PC-3 (cell line): ENCODE data around the gene HEYL.
A peak's percentile ranks its signal among the peaks of the same experiment; 100 is the strongest.

Source experiments
- CTCF ChIP-seq: fragments of 300-600 bp; sonication (generic); conservative IDR thresholded peaks from 2 replicates; pipeline ENCODE4 v1.5.1; 2017; ENCODE audit warnings: antibody characterized with exemption, low read depth, mild to moderate bottlenecking, low read length
- EZH2 ChIP-seq: fragments of 300-600 bp; sonication (generic); IDR thresholded peaks from one replicate; pipeline ENCODE4 v1.6.1; 2017; ENCODE audit warnings: antibody characterized with exemption, mild to moderate bottlenecking, low read length; ENCODE audit not compliant: unreplicated experiment
- EZH2phosphoT487 ChIP-seq: fragments of 300-600 bp; sonication (generic); IDR thresholded peaks from 2 replicates; pipeline ENCODE4 v1.6.1; 2018; ENCODE audit warnings: mild to moderate bottlenecking, antibody characterized with exemption, low read length, borderline replicate concordance

GRCh38 chr1:39609618-39610331 is 29.7 kb downstream of the HEYL start:
- peak; percentile 82 for TF ChIP-seq CTCF
- TF ChIP-seq EZH2, result no peak
- no peak for TF ChIP-seq EZH2phosphoT487
